Thyroid gland (tissue), 4 donors: ENCODE measurements around the gene GNLY.

Experiments used
- POLR2A ChIP-seq, 2 donors: fragments of 450-650 bp; IDR thresholded peaks; one replicate each; pipeline ENCODE4 v1.6.1; 2017; ENCODE audit warnings: antibody characterized with exemption in 2 of 2, mild to moderate bottlenecking in 2 of 2, moderate library complexity in 1 of 2
- TF ChIP-seq, protein P1 (sequence below), 6 experiments: fragments of 200-600 bp in 3 of 6; fragments of 450-650 bp in 3 of 6; sonication (generic) in 3 of 6; IDR thresholded peaks; one replicate each; pipeline ENCODE4 v1.5.1; 2016 to 2019; ENCODE audit warnings: antibody characterized with exemption in 6 of 6, mild to moderate bottlenecking in 2 of 6, inconsistent platforms in 1 of 6, moderate library complexity in 1 of 6

DNA sequence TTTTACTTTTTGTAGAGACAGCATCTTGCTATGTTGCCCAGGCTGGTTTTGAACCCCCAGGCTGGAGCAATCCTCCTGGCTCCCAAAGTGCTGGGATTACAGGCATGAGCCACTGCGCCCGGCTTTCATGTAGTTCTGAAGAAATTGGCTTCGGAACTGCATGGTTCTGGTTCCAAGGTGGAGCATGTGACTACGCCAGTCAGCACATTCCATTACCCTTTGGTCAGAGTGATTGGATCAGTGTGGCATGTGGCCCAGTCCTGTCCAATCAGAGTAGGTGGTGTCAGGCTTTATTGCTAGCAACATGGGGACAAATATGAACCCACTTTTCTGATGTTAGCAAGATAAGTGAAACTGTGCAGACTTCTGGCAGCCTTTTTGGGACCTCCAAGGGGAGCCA, 43.3 kb downstream of the GNLY start:
- TF ChIP-seq, protein P1, sequence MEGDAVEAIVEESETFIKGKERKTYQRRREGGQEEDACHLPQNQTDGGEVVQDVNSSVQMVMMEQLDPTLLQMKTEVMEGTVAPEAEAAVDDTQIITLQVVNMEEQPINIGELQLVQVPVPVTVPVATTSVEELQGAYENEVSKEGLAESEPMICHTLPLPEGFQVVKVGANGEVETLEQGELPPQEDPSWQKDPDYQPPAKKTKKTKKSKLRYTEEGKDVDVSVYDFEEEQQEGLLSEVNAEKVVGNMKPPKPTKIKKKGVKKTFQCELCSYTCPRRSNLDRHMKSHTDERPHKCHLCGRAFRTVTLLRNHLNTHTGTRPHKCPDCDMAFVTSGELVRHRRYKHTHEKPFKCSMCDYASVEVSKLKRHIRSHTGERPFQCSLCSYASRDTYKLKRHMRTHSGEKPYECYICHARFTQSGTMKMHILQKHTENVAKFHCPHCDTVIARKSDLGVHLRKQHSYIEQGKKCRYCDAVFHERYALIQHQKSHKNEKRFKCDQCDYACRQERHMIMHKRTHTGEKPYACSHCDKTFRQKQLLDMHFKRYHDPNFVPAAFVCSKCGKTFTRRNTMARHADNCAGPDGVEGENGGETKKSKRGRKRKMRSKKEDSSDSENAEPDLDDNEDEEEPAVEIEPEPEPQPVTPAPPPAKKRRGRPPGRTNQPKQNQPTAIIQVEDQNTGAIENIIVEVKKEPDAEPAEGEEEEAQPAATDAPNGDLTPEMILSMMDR (IDR thresholded peaks at IDR 0.05) = no peak
- TF ChIP-seq POLR2A (IDR thresholded peaks at IDR 0.05) = peak in 1 of 2 donors; percentile 50
